Progenitor cell of endocrine pancreas (in vitro differentiated cells): ENCODE data around the gene SCAP. TPM values are rescaled to one million over a fixed set of nuclear protein-coding genes. Genes with fewer than 3 reads are reported as not detected.
"Not testable (repeated sequence)": the region's sequence is repeated elsewhere in the genome, so short reads cannot be mapped to it uniquely, and the experiment has no call there.

Experiments used
- DNase-seq: peaks from one replicate; pipeline ENCODE4 v3.0.0; 2021; ENCODE audit warnings: low spot score; ENCODE audit not compliant: unreplicated experiment
- H3K27ac Mint-ChIP-seq: 2 replicates; pipeline ENCODE4 v1.8.0; 2021; ENCODE audit warnings: mild to moderate bottlenecking, moderate library complexity, mixed read lengths
- H3K27me3 Mint-ChIP-seq: 2 replicates; pipeline ENCODE4 v1.8.0; 2021; ENCODE audit warnings: mixed read lengths
- H3K36me3 Mint-ChIP-seq: 2 replicates; pipeline ENCODE4 v1.8.0; 2022; ENCODE audit warnings: mixed read lengths; ENCODE audit not compliant: insufficient read depth
- H3K4me1 Mint-ChIP-seq: 2 replicates; pipeline ENCODE4 v1.8.0; 2021; ENCODE audit warnings: low read depth, mixed read lengths
- H3K4me3 Mint-ChIP-seq: 2 replicates; pipeline ENCODE4 v1.8.0; 2021; ENCODE audit warnings: low read depth, mild to moderate bottlenecking, moderate library complexity, mixed read lengths
- H3K9me3 Mint-ChIP-seq: 2 replicates; pipeline ENCODE4 v1.8.0; 2021; ENCODE audit warnings: low read depth, mixed read lengths
- CTCF ChIP-seq: fragments of 200-600 bp; sonication (generic); IDR thresholded peaks from one replicate; pipeline ENCODE4 v1.5.0; 2021; ENCODE audit warnings: antibody characterized with exemption, mild to moderate bottlenecking; ENCODE audit not compliant: unreplicated experiment
- total RNA-seq: library from RNA; stranded (reverse); gene quantifications from 2 replicates; pipeline ENCODE4 v1.2.1, GENCODE V29; 2021

SCAP gene
- total RNA-seq, 1 donor from 2014 or later = 140 TPM

DNA sequence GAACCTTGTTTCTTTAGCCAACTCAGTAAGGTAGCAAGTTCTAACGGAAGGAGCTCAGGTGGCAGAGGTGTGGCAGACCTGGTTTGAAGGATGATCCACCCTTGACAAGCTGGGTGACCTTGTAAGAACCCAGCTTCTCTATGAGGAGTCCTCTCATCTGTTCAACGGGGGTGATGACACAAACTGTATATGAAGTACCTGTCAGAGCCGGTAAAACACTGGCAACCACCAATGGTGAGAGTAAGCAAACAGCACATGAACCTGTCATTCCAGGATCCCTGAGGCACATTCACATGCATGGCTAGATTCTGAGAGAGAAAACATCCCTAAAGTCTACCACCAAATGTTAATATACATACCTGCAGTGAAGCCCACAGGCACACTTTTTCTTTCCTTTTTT is 2.4 kb downstream of the SCAP start:
- no peaks in the 10 kb centered on the region for H3K9me3 Mint-ChIP-seq
- peak overlapping the region; percentile 67 for H3K4me3 Mint-ChIP-seq
- no peak for TF ChIP-seq CTCF
- no peak for DNase-seq
- H3K27ac Mint-ChIP-seq = peak overlapping the region; percentile 70
- peaks cover 5% of the 10 kb centered on the region for H3K36me3 Mint-ChIP-seq
- no peaks in the 10 kb centered on the region for H3K27me3 Mint-ChIP-seq
- peaks cover 26% of the 10 kb centered on the region for H3K4me1 Mint-ChIP-seq

- DNase-seq = no peak
- Mint-ChIP-seq H3K4me1 (peaks cover 16% of the 10 kb centered on the region), H3K27me3 (no peaks in the 10 kb centered on the region), H3K4me3 (no peak overlapping the region), H3K27ac (no peak overlapping the region), H3K36me3 (peaks cover 17% of the 10 kb centered on the region), H3K9me3 (peaks cover 5% of the 10 kb centered on the region)
- no peak for TF ChIP-seq CTCF
These were observed 6.1 kb downstream of the SCAP start for GRCh38 chr3:47469616-47470015.

- not testable (repeated sequence) for H3K4me1 Mint-ChIP-seq, DNase-seq, H3K27ac Mint-ChIP-seq, H3K4me3 Mint-ChIP-seq, H3K27me3 Mint-ChIP-seq, H3K9me3 Mint-ChIP-seq
- peaks cover 21% of the 10 kb centered on the region for H3K36me3 Mint-ChIP-seq
These were observed 7.4 kb downstream of the SCAP start for GRCh38 chr3:47468315-47468714.

- no peak for TF ChIP-seq CTCF
- Mint-ChIP-seq H3K9me3 (peaks cover 5% of the 10 kb centered on the region), H3K27me3 (no peaks in the 10 kb centered on the region), H3K4me1 (peaks cover 6% of the 10 kb centered on the region), H3K36me3 (peaks cover 23% of the 10 kb centered on the region), H3K4me3 (no peak overlapping the region), H3K27ac (no peak overlapping the region)
- DNase-seq = no peak
These were observed 11.2 kb downstream of the SCAP start for GRCh38 chr3:47464588-47464987.

DNA sequence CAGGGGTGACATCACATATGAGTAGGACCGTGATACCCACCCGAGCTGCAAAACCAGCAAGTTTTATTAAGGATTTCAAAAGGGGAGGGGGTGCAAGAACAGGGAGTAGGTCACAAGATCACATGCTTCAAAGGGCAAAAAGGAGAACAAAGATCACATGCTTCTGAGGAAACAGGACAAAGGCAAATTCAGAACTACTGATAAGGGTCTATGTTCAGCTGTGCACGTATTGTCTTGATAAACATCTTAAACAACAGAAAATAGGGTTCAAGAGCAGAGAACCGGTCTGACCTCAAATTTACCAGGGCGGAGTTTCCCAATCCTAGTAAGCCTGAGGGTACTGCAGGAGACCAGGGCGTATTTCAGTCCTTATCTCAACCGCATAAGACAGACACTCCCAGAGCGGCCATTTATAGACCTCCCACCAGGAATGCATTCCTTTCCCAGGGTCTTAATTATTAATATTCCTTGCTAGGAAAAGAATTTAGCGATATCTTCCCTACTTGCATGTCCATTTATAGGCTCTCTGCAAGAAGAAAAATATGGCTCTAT is 16.1 kb downstream of the SCAP start:
- not testable (repeated sequence) for H3K27me3 Mint-ChIP-seq, H3K9me3 Mint-ChIP-seq, DNase-seq, H3K27ac Mint-ChIP-seq, H3K4me3 Mint-ChIP-seq
- H3K4me1 Mint-ChIP-seq = peaks cover 11% of the 10 kb centered on the region
- H3K36me3 Mint-ChIP-seq = peaks cover 11% of the 10 kb centered on the region

DNA sequence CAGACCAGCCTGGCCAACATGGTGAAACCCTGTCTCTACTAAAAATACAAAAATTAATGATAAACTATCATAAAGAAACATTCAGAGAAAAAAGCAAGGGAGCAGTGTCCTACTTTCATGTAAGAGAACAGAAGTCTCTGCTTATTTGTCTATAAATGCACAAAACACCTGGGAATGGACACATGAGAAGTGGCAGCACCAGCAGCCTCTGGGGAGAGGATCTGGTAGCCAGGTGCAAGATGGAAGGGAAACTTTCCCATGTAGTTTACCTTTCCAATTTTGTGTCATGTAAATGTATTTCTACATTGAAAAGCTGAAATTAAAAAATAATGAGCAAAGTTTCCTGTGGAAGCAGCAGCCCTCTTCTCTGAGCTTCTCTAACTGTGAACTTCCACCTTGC is 18.8 kb downstream of the SCAP start:
- H3K27me3 Mint-ChIP-seq = no peaks in the 10 kb centered on the region
- no peak for DNase-seq
- H3K4me1 Mint-ChIP-seq = peaks cover 5% of the 10 kb centered on the region
- peaks cover 8% of the 10 kb centered on the region for H3K36me3 Mint-ChIP-seq
- no peak overlapping the region for H3K4me3 Mint-ChIP-seq
- peak overlapping the region; percentile 88 for H3K27ac Mint-ChIP-seq
- H3K9me3 Mint-ChIP-seq = no peaks in the 10 kb centered on the region
- TF ChIP-seq CTCF = no peak
